ENCODE measurements around the gene RHOBTB3. TPM values are rescaled to one million over a fixed set of nuclear protein-coding genes. Genes with fewer than 3 reads are reported as not detected.
A peak's percentile ranks its signal among the peaks of the same experiment; 100 is the strongest.
"Not testable (repeated sequence)": the region's sequence is repeated elsewhere in the genome, so short reads cannot be mapped to it uniquely, and the experiment has no call there.

The RHOBTB3 gene
- polyA plus RNA-seq, 1 donor from 2014 or later, result 1.9 TPM

GRCh38 chr5:95804736-95805539 lies 73.8 kb downstream of the RHOBTB3 start:
- Mint-ChIP-seq H3K4me3 (no peak overlapping the region), H3K9me3 (peaks cover 0 to 2% (median 0%) of the 10 kb centered on the region in 3 donors), H3K27ac (no peak overlapping the region), H3K4me1 (peaks cover 22 to 24% (median 23%) of the 10 kb centered on the region in 3 donors), H3K36me3 (peaks cover 2% of the 10 kb centered on the region), H3K27me3 (no peaks in the 10 kb centered on the region)

GRCh38 chr5:95806687-95807086 lies 75.6 kb downstream of the RHOBTB3 start:
- Mint-ChIP-seq H3K36me3 (peaks cover 2% of the 10 kb centered on the region), H3K9me3 (peaks cover 0 to 2% (median 0%) of the 10 kb centered on the region in 3 donors), H3K4me3 (no peak overlapping the region), H3K27ac (no peak overlapping the region), H3K4me1 (peaks cover 30 to 35% (median 34%) of the 10 kb centered on the region in 3 donors), H3K27me3 (no peaks in the 10 kb centered on the region)

DNA sequence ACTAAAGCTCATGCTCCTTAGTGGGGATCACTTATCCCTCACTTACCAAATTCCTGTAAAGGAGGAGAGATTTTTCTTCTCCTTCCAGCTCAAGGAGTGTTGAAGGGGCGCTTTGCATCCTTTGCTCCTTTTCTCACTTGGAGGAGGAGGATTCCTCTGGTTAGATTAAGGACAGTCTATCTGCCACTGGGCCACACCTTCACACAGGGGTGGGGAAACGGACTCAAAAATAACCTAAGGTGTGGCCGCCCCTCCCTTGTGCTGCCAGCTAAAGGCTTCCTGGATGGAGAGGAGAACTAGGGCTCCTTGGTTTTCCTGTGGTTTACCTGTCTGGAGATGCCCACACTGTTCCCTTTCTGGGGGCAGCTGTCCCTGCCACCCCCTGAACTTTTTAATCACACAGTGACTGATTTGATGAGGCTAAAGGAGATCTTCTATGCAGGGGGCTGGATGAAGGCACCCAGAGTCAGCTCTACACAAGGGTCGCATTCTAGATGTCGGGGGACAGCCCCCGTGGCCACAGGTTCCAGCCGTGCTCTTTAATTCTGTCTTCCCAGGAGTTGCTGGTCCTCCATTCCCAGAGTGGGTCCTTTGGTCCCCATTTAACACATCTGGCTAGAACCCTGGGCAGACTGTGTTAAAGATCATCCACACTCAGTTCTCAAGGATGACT lies 77.0 kb downstream of the RHOBTB3 start:
- H3K27ac Mint-ChIP-seq, result peak overlapping the region; percentile 66 to 97 (median 71)

DNA sequence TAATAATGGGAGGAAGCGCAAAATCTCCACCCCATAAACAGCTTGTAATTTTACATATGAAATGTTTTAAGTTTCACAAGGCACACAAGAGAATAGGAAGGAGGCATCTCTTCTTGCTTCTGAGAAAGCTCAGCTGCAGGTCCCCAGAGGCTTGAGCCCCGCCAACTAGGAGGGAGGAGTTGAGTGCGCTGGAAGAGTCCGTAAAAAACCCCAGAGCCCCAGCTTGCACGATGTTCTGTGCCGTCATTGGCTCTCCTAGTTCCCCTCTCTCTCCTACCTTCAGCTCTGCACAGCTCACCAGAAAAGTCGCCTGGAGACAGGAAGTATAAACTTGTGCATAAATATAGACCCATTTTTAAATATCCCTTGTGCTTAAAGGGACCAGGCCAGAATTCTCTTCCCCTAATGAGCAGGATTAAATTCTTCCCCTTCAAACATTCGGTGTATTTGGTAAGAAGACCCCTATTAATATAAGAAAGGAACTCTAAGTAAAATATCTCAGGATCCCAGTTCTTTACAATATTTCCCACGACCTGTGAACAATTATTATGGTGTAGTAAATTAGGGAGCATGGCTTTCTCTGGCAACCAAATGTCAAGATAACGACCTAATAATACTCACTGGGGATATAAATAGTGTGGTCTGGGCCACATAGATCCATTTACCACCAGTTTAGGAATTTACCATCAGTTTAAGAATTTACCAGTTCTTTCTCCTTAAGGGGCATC lies 77.7 kb downstream of the RHOBTB3 start:
- Mint-ChIP-seq H3K9me3 (peaks cover 0 to 2% (median 0%) of the 10 kb centered on the region in 3 donors), H3K4me3 (peak overlapping the region; percentile 49 to 94 (median 82)), H3K4me1 (peaks cover 30 to 42% (median 40%) of the 10 kb centered on the region in 3 donors), H3K27me3 (no peaks in the 10 kb centered on the region), H3K27ac (peak overlapping the region; percentile 66 to 97 (median 71)), H3K36me3 (peaks cover 4% of the 10 kb centered on the region)

More for the DNA sequence above, 77.0 kb downstream of the RHOBTB3 start:
- peaks cover 4% of the 10 kb centered on the region for H3K36me3 Mint-ChIP-seq
- H3K4me3 Mint-ChIP-seq, result peak overlapping the region; percentile 49 to 94 (median 82)
- no peaks in the 10 kb centered on the region for H3K27me3 Mint-ChIP-seq
- peaks cover 30 to 38% (median 38%) of the 10 kb centered on the region in 3 donors for H3K4me1 Mint-ChIP-seq
- H3K9me3 Mint-ChIP-seq, result peaks cover 0 to 2% (median 0%) of the 10 kb centered on the region in 3 donors

GRCh38 chr5:95809414-95809960 lies 78.4 kb downstream of the RHOBTB3 start:
- Mint-ChIP-seq H3K36me3 (peaks cover 4% of the 10 kb centered on the region), H3K4me3 (peak overlapping the region in 3 of 4 donors; percentile 75 to 94 (median 89)), H3K27me3 (no peaks in the 10 kb centered on the region), H3K27ac (peak overlapping the region; percentile 66 to 97 (median 71)), H3K9me3 (peaks cover 0 to 2% (median 0%) of the 10 kb centered on the region in 3 donors), H3K4me1 (peaks cover 30 to 47% (median 40%) of the 10 kb centered on the region in 3 donors)

DNA sequence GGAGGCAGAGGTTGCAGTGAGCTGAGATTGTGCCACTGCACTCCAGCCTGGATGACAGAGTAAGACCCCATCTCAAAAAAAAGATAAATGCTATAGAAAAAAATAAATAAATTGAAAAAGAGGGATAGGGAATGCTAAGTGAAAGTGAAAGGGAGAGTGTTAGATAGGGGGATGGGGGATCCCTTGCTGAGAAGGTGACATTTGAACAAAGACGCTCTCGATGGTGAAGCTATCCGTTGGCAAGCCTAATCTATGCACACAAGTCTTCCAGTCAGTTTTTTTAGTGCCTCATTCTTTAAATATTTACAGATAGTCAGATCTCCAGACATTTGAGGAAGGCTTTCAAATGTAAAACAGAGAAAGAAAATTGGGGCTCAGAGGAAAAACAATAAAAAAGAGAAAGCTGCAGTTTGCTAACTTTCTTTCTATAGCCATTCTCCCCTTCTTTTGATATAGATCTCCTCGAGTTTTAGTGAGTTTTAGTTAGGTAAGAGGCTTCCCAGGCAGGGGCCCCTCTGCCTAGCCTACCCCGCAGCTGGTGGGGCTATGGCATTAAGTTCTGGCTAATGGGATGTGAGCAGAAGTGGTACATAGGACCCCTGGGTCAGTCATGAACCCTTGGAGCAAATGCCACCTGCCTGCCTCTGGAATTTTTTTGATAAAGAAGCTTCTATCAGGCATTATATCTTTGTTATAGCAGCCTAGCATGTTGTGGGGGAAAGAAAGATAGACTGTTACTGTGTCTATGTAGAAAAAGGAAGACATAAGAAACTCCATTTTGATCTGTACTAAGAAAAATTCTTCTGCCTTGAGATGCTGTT lies 79.4 kb downstream of the RHOBTB3 start:
- Mint-ChIP-seq H3K4me3 (peak overlapping the region in 2 of 4 donors; percentile 26 to 94), H3K27me3 (no peaks in the 10 kb centered on the region), H3K9me3 (no peaks in the 10 kb centered on the region), H3K4me1 (peaks cover 32 to 47% (median 47%) of the 10 kb centered on the region in 3 donors), H3K36me3 (peaks cover 2% of the 10 kb centered on the region), H3K27ac (peak overlapping the region; percentile 46 to 87 (median 73))

DNA sequence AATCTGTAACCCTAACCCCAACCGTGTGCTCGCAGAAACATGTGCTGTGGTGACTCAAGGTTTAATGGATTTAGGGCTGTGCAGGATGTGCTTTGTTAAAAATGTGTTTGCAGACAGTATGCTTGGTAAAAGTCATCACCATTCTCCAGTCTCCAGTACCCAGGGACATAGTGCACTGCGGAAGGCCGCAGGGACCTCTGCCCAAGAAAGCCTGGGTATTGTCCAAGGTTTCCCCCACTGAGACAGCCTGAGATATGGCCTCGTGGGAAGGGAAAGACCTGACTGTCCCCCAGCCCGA lies 79.9 kb downstream of the RHOBTB3 start:
- Mint-ChIP-seq H3K4me1 (peaks cover 34 to 52% (median 50%) of the 10 kb centered on the region in 3 donors), H3K27ac (peak overlapping the region in 2 of 3 donors; percentile 73 to 87)
- H3K4me3 Mint-ChIP-seq, H3K27me3 Mint-ChIP-seq, H3K9me3 Mint-ChIP-seq, H3K36me3 Mint-ChIP-seq: not testable (repeated sequence)

GRCh38 chr5:95811461-95812073 lies 80.4 kb downstream of the RHOBTB3 start:
- not testable (repeated sequence) for H3K36me3 Mint-ChIP-seq, H3K9me3 Mint-ChIP-seq, H3K27me3 Mint-ChIP-seq
- peaks cover 39 to 56% (median 55%) of the 10 kb centered on the region in 3 donors for H3K4me1 Mint-ChIP-seq
- peak overlapping the region in 2 of 4 donors; percentile 32 to 57 for H3K4me3 Mint-ChIP-seq
- H3K27ac Mint-ChIP-seq, result peak overlapping the region; percentile 82 to 98 (median 83)

- Mint-ChIP-seq H3K4me1 (peaks cover 42 to 59% (median 58%) of the 10 kb centered on the region in 3 donors), H3K27ac (peak overlapping the region; percentile 82 to 98 (median 83)), H3K27me3 (no peaks in the 10 kb centered on the region), H3K9me3 (no peaks in the 10 kb centered on the region), H3K36me3 (peaks cover 7% of the 10 kb centered on the region), H3K4me3 (peak overlapping the region in 1 of 4 donors; percentile 57)
Measured at GRCh38 chr5:95812074-95812471, 80.9 kb downstream of the RHOBTB3 start.

DNA sequence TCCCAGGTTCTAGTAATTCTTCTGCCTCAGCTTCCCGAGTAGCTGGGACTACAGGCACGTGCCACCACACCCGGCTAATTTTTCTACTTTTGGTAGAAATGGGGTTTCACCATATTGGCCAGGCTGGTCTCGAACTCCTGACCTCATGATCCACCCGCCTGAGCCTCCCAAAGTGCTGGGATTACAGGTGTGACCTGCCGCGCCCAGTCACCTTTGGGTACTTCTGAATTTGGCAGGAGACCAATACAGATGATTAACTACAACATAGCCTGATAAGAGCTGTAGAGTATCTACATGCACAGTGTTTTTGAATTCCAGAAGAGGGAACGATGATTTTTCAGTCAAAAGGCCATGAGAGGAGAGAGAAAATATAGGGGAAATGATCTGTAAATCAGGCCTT lies 81.9 kb downstream of the RHOBTB3 start:
- H3K27me3 Mint-ChIP-seq, H3K4me3 Mint-ChIP-seq, H3K36me3 Mint-ChIP-seq, H3K9me3 Mint-ChIP-seq: not testable (repeated sequence)
- peak overlapping the region in 2 of 3 donors; percentile 42 to 78 for H3K27ac Mint-ChIP-seq
- peaks cover 39 to 63% (median 55%) of the 10 kb centered on the region in 3 donors for H3K4me1 Mint-ChIP-seq

DNA sequence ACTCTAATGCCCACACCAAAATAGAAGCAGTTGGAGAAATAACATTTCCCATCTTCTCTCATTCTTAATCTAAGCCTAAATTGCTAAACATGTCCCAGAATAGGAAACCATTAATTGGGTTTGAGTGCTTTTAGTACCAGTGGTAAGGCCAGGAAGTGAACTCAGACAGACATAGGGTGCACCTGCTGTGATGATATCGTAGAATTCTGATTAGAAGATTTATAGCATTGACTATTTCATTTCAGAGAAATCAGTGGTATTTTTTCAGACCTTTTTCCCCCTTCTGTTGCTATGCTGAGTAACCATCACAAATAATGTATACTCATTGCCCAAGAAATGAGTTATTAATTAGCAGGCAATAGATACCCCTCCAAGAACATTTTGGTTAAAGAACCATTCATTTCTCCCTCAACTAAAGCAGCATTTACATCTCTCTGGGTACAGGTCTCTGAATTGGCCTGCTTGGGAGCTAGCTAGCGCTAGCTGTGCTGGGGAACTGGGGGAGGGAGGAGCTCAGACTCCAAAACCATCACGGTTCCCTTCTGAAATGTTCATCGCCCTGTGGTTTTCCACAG lies 84.1 kb downstream of the RHOBTB3 start:
- no peak overlapping the region for H3K4me3 Mint-ChIP-seq
- H3K4me1 Mint-ChIP-seq, result peaks cover 37 to 59% (median 49%) of the 10 kb centered on the region in 3 donors
- H3K36me3 Mint-ChIP-seq, result peaks cover 10% of the 10 kb centered on the region
- H3K27ac Mint-ChIP-seq, result peak overlapping the region in 2 of 3 donors; percentile 41 to 54
- H3K27me3 Mint-ChIP-seq, result no peaks in the 10 kb centered on the region
- no peaks in the 10 kb centered on the region for H3K9me3 Mint-ChIP-seq

DNA sequence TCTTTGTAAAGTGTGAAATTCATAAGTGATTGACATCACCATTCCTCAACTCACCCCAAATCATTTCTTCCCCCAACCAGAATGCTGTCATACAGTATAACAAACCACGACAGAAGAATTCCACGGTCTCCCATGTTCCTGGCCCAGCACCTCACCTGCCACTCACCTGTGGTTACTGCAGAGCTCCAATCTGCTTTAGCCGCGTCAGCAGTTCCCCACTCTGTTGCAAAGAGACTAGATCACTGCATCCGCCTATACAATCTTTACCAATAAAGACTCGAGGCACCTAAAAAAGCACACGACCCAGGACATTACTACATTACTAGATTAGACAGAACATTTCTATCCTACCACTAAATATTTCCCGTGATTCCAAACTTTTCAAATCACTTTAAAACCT lies 85.2 kb downstream of the RHOBTB3 start:
- H3K4me1 Mint-ChIP-seq, result peaks cover 35 to 57% (median 46%) of the 10 kb centered on the region in 3 donors
- peak overlapping the region in 1 of 3 donors; percentile 95 for H3K27ac Mint-ChIP-seq
- peak overlapping the region in 3 of 4 donors; percentile 55 to 90 (median 78) for H3K4me3 Mint-ChIP-seq
- peaks cover 10% of the 10 kb centered on the region for H3K36me3 Mint-ChIP-seq
- no peaks in the 10 kb centered on the region for H3K9me3 Mint-ChIP-seq
- H3K27me3 Mint-ChIP-seq, result no peaks in the 10 kb centered on the region

GRCh38 chr5:95816776-95817175 lies 85.6 kb downstream of the RHOBTB3 start:
- H3K9me3 Mint-ChIP-seq, result no peaks in the 10 kb centered on the region
- peaks cover 10% of the 10 kb centered on the region for H3K36me3 Mint-ChIP-seq
- H3K27me3 Mint-ChIP-seq, result no peaks in the 10 kb centered on the region
- peak overlapping the region in 1 of 3 donors; percentile 95 for H3K27ac Mint-ChIP-seq
- peak overlapping the region; percentile 55 to 100 (median 84) for H3K4me3 Mint-ChIP-seq
- H3K4me1 Mint-ChIP-seq, result peaks cover 37 to 56% (median 46%) of the 10 kb centered on the region in 3 donors
